HEK293 (cell line): Measurements from ENCODE around the gene NLRP8.

Source experiments
- CTCF ChIA-PET: fragments of 350-600 bp; formaldehyde crosslinking; extraction: SDS; loops from one replicate; lab custom pipeline; 2021; ENCODE audit warnings: antibody characterized with exemption; lab: Yijun Ruan, JAX
- POLR2A ChIA-PET: fragments of 300-600 bp; formaldehyde crosslinking; extraction: SDS; loops from one replicate; lab custom pipeline; 2020; ENCODE audit warnings: antibody characterized with exemption, inconsistent platforms; lab: Yijun Ruan, JAX
- H3K27ac ChIP-seq: fragments of 200-500 bp; sonication (Bioruptor generic); 2 replicates; pipeline ENCODE4 v1.5.1; 2014; ENCODE audit warnings: low read depth, low read length, control low read depth, inconsistent platforms; ENCODE audit errors: extremely low read depth
- H3K36me3 ChIP-seq, 2 experiments: fragments of 200-500 bp in 1 of 2; sonication (Bioruptor generic) in 1 of 2; 1 replicate in 1 of 2; 2 replicates in 1 of 2; pipeline ENCODE4 v1.5.1; 2014 to 2017; ENCODE audit warnings: inconsistent platforms in 2 of 2, low read length in 2 of 2; ENCODE audit not compliant: control insufficient read depth in 2 of 2, insufficient read depth in 1 of 2
- H3K4me1 ChIP-seq: fragments of 200-500 bp; sonication (Bioruptor generic); 2 replicates; pipeline ENCODE4 v1.5.1; 2014; ENCODE audit warnings: mild to moderate bottlenecking, low read length, inconsistent platforms; ENCODE audit not compliant: control insufficient read depth, insufficient read depth
- H3K4me3 ChIP-seq: 2 replicates; pipeline ENCODE4 v1.5.1; 2011; ENCODE audit warnings: low read depth, mild to moderate bottlenecking, control low read depth, low read length, moderate library complexity
- H3K9me3 ChIP-seq: fragments of 200-500 bp; sonication (Bioruptor generic); 2 replicates; pipeline ENCODE4 v1.5.1; 2014; ENCODE audit warnings: low read depth, low read length, inconsistent platforms; ENCODE audit not compliant: control insufficient read depth, insufficient read depth
- GLI2 ChIP-seq: fragments of 450-650 bp; formaldehyde crosslinking; IDR thresholded peaks from 2 replicates; pipeline ENCODE4; 2017; ENCODE audit warnings: missing biosample characterization, missing genetic modification characterization, low read depth, borderline replicate concordance
- IKZF3 ChIP-seq: fragments of 450-650 bp; IDR thresholded peaks from 2 replicates; pipeline ENCODE4 v1.5.0; 2018; ENCODE audit warnings: missing biosample characterization, mild to moderate bottlenecking, missing genetic modification characterization, moderate library complexity
- KLF10 ChIP-seq: fragments of 450-650 bp; IDR thresholded peaks from 2 replicates; pipeline ENCODE4 v1.5.1; 2018; ENCODE audit warnings: missing biosample characterization, mild to moderate bottlenecking, missing genetic modification characterization
- KLF16 ChIP-seq: fragments of 450-650 bp; formaldehyde crosslinking; IDR thresholded peaks from 2 replicates; pipeline ENCODE4 v1.5.1; 2017; ENCODE audit warnings: missing biosample characterization, missing genetic modification characterization
- KLF8 ChIP-seq: fragments of 450-650 bp; formaldehyde crosslinking; IDR thresholded peaks from 2 replicates; pipeline ENCODE4 v1.5.1; 2016; ENCODE audit warnings: missing biosample characterization, missing genetic modification characterization
- MYNN ChIP-seq: fragments of 450-650 bp; formaldehyde crosslinking; IDR thresholded peaks from 2 replicates; pipeline ENCODE4 v1.5.1; 2016; ENCODE audit warnings: missing biosample characterization, missing genetic modification characterization, borderline replicate concordance
- PRDM1 ChIP-seq: fragments of 450-650 bp; formaldehyde crosslinking; IDR thresholded peaks from 2 replicates; pipeline ENCODE4; 2016; ENCODE audit warnings: missing biosample characterization, missing genetic modification characterization
- ZBTB48 ChIP-seq: fragments of 450-650 bp; formaldehyde crosslinking; IDR thresholded peaks from 2 replicates; pipeline ENCODE4 v1.5.1; 2016; ENCODE audit warnings: missing biosample characterization, missing genetic modification characterization
- ZNF10 ChIP-seq: fragments of 450-650 bp; formaldehyde crosslinking; IDR thresholded peaks from 2 replicates; pipeline ENCODE4 v1.5.1; 2017; ENCODE audit warnings: missing biosample characterization, missing genetic modification characterization
- ZNF121 ChIP-seq: fragments of 450-650 bp; formaldehyde crosslinking; IDR thresholded peaks from 2 replicates; pipeline ENCODE4 v1.5.1; 2016; ENCODE audit warnings: missing biosample characterization, missing genetic modification characterization
- ZNF157 ChIP-seq: fragments of 450-650 bp; formaldehyde crosslinking; IDR thresholded peaks from 2 replicates; pipeline ENCODE4 v1.5.1; 2016; ENCODE audit warnings: missing biosample characterization, missing genetic modification characterization
- ZNF2 ChIP-seq: fragments of 450-650 bp; formaldehyde crosslinking; IDR thresholded peaks from 2 replicates; pipeline ENCODE4 v1.5.1; 2016; ENCODE audit warnings: missing biosample characterization, missing genetic modification characterization
- ZNF223 ChIP-seq: fragments of 450-650 bp; formaldehyde crosslinking; IDR thresholded peaks from 2 replicates; pipeline ENCODE4 v1.5.1; 2016; ENCODE audit warnings: missing biosample characterization, missing genetic modification characterization
- ZNF274 ChIP-seq, 2 experiments: fragments of 200-500 bp in 1 of 2; fragments of 450-650 bp in 1 of 2; sonication (Bioruptor generic) in 1 of 2; formaldehyde crosslinking in 1 of 2; IDR thresholded peaks; 2 replicates each; pipeline versions ENCODE4 v1.5.1 to v1.6.1; 2014 to 2016; ENCODE audit warnings: borderline replicate concordance in 1 of 2, inconsistent platforms in 1 of 2, low read length in 1 of 2, missing biosample characterization in 1 of 2, missing genetic modification characterization in 1 of 2
- ZNF292 ChIP-seq: fragments of 450-650 bp; formaldehyde crosslinking; IDR thresholded peaks from 2 replicates; pipeline ENCODE4 v1.5.1; 2016; ENCODE audit warnings: low read depth, missing biosample characterization, missing genetic modification characterization, borderline replicate concordance
- ZNF335 ChIP-seq: fragments of 450-650 bp; formaldehyde crosslinking; conservative IDR thresholded peaks from 2 replicates; pipeline ENCODE4 v1.5.1; 2016; ENCODE audit warnings: missing biosample characterization, missing genetic modification characterization
- ZNF341 ChIP-seq: fragments of 450-650 bp; formaldehyde crosslinking; IDR thresholded peaks from 2 replicates; pipeline ENCODE4; 2016; ENCODE audit warnings: low read depth, missing biosample characterization, missing genetic modification characterization
- ZNF366 ChIP-seq: fragments of 450-650 bp; formaldehyde crosslinking; conservative IDR thresholded peaks from 2 replicates; pipeline ENCODE4 v1.5.1; 2016; ENCODE audit warnings: missing biosample characterization, missing genetic modification characterization
- ZNF404 ChIP-seq: fragments of 450-650 bp; formaldehyde crosslinking; IDR thresholded peaks from 2 replicates; pipeline ENCODE4 v1.5.1; 2017; ENCODE audit warnings: missing biosample characterization, missing genetic modification characterization
- ZNF423 ChIP-seq: fragments of 450-650 bp; formaldehyde crosslinking; IDR thresholded peaks from 2 replicates; pipeline ENCODE4 v1.5.1; 2016; ENCODE audit warnings: missing biosample characterization, missing genetic modification characterization
- ZNF514 ChIP-seq: fragments of 450-650 bp; formaldehyde crosslinking; IDR thresholded peaks from 2 replicates; pipeline ENCODE4 v1.5.1; 2016; ENCODE audit warnings: missing biosample characterization, missing genetic modification characterization
- ZNF560 ChIP-seq: fragments of 450-650 bp; formaldehyde crosslinking; IDR thresholded peaks from 2 replicates; pipeline ENCODE4 v1.5.1; 2017; ENCODE audit warnings: missing biosample characterization, missing genetic modification characterization, borderline replicate concordance
- ZNF561 ChIP-seq: fragments of 450-650 bp; IDR thresholded peaks from 2 replicates; pipeline ENCODE4 v1.5.1; 2018; ENCODE audit warnings: missing biosample characterization, missing genetic modification characterization, borderline replicate concordance
- ZNF571 ChIP-seq: fragments of 450-650 bp; formaldehyde crosslinking; IDR thresholded peaks from 2 replicates; pipeline ENCODE4 v1.5.0; 2017; ENCODE audit warnings: missing biosample characterization, missing genetic modification characterization
- ZNF660 ChIP-seq: fragments of 450-650 bp; IDR thresholded peaks from 2 replicates; pipeline ENCODE4 v1.5.1; 2018; ENCODE audit warnings: missing biosample characterization, mild to moderate bottlenecking, missing genetic modification characterization
- ZNF670 ChIP-seq: fragments of 450-650 bp; formaldehyde crosslinking; IDR thresholded peaks from 2 replicates; pipeline ENCODE4 v1.5.1; 2016; ENCODE audit warnings: missing biosample characterization, missing genetic modification characterization, low read depth
- ZNF776 ChIP-seq: fragments of 450-650 bp; formaldehyde crosslinking; IDR thresholded peaks from 2 replicates; pipeline ENCODE4 v1.5.0; 2017; ENCODE audit warnings: missing biosample characterization, missing genetic modification characterization, borderline replicate concordance
- ZNF843 ChIP-seq: fragments of 450-650 bp; formaldehyde crosslinking; IDR thresholded peaks from 2 replicates; pipeline ENCODE4 v1.5.1; 2016; ENCODE audit warnings: missing biosample characterization, missing genetic modification characterization
- TF ChIP-seq, protein P1 (sequence below): fragments of 450-650 bp; formaldehyde crosslinking; IDR thresholded peaks from 2 replicates; pipeline ENCODE4 v1.5.1; 2016; ENCODE audit warnings: missing biosample characterization, missing genetic modification characterization
- TF ChIP-seq, protein P2 (sequence below): fragments of 450-650 bp; formaldehyde crosslinking; IDR thresholded peaks from 2 replicates; pipeline ENCODE4 v1.5.1; 2016; ENCODE audit warnings: missing biosample characterization, missing genetic modification characterization

Gene NLRP8

DNA sequence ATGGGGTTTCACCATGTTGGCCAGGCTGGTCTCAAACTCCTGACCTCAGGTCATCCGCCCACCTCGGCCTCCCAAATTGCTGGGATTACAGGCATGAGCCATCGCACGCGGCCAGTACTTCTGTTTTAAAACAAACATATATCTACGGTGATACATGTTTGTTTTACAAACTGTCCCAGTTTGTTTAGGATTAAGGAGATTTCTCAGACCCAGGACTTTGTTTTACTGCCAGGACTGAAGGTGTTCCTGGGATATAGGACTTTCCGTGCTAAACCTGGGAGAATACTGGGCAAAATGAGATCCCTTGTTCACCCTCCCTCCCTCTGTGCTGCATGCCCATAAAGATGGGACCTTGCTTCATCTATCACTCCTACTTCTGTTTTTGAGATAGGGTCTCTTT lies 8.8 kb downstream of the NLRP8 start (continued):
- TF ChIP-seq ZNF571 (tag by site-specific recombination) (no peak), ZNF660 (tag by site-specific recombination) (no peak), ZNF366 (tag by site-specific recombination) (no peak), ZNF292 (tag by site-specific recombination) (no peak), ZNF10 (tag by site-specific recombination) (no peak), ZNF776 (no peak), ZNF2 (tag by site-specific recombination) (no peak), ZNF335 (tag by site-specific recombination) (no peak)

DNA sequence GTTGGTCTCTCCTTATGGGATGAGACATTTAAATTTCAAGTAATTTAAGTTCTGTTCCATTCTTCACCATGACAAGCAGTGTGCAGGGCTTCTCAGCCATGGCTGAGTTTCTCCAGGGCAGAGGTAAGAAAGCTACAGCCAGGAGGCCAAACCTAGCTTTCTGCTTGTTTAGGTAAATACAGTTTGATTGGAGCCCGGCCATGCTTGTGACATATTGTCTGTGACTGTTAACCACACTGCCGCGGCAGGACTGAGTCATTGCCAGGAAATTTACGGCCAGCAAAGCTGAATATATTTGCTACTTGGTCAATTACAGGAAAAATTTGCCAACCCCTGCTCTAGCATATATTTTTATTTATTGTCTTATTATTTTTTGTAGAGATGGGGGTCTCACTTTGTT lies 10.7 kb downstream of the NLRP8 start:
- Histone ChIP-seq H3K9me3 (no peaks in the 10 kb centered on the region), H3K4me1 (no peaks in the 10 kb centered on the region)
- no peak for TF ChIP-seq ZNF560 (tag by site-specific recombination)
- TF ChIP-seq ZBTB48 = no peak
- TF ChIP-seq GLI2 (tag by site-specific recombination) = no peak
- TF ChIP-seq, all 188 proteins: peak for 0
- no peak overlapping the region for H3K27ac ChIP-seq
- H3K36me3 ChIP-seq = no peaks in the 10 kb centered on the region
- ChIA-PET POLR2A (no interaction called here), CTCF (no interaction called here)
- no peak overlapping the region for H3K4me3 ChIP-seq

DNA sequence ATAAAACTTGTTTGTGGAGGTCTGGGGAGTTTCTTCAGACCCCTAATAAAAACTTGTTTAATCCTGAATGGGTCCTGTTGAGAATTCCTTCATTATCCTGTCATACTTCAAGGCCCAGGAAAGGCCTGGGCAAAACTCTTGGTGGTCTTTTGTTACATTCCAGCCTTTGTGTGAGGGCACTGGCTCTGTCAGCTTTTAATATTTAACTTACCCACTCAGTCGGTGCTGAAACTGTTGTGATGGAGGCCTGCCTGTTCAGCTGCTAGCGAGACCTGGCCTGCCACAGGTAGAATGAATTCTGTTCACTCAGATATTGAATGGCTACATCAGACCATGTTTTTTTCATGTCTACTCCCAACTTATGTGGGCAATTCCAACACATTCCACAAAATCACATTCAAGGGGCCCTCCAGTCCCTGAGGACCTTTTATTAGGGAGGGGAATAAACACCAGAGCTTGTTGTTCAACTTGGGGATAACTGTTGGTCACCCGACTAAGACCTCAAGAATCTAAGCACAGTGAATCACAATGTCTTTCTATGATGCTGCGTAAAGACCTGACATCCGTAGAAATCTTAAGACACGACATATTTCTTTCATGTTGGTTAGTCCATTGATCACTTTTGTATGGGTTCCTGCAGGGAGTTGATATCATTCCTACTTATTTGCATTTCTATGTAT lies 12.5 kb downstream of the NLRP8 start:
- TF ChIP-seq KLF10 (no peak), ZNF292 (tag by site-specific recombination) (no peak), ZNF121 (tag by site-specific recombination) (no peak), ZNF423 (tag by site-specific recombination) (no peak), ZNF404 (tag by site-specific recombination) (no peak), ZNF514 (tag by site-specific recombination) (no peak)
- TF ChIP-seq, protein P1, sequence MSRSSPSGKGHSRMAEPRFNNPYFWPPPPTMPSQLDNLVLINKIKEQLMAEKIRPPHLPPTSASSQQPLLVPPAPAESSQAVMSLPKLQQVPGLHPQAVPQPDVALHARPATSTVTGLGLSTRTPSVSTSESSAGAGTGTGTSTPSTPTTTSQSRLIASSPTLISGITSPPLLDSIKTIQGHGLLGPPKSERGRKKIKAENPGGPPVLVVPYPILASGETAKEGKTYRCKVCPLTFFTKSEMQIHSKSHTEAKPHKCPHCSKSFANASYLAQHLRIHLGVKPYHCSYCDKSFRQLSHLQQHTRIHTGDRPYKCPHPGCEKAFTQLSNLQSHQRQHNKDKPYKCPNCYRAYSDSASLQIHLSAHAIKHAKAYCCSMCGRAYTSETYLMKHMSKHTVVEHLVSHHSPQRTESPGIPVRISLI (tag by site-specific recombination) = no peak
- CTCF ChIA-PET = no interaction called here
- no peaks in the 10 kb centered on the region for H3K4me1 ChIP-seq
- POLR2A ChIA-PET = no interaction called here
- no peaks in the 10 kb centered on the region for H3K36me3 ChIP-seq
- H3K4me3 ChIP-seq = no peak overlapping the region
- H3K27ac ChIP-seq = no peak overlapping the region
- no peaks in the 10 kb centered on the region for H3K9me3 ChIP-seq

DNA sequence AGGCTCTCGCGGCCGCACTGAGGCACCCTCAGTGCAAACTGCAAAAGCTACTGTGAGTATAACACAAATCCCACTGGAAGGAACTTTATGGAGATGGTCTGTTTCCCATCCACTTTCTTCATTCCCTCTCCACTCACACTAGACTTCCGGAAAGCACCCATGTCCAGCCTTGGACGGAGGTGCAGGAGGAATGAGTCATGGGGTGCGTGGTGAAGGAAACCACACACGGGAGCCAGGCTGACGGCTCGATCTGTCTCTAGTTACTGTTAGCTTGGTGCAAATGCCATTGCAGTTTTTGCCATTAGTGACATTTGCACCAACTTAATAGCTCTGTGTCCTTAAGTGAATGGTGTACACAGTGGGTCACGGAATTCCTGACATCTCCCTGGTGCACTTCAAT lies 14.6 kb downstream of the NLRP8 start:
- H3K27ac ChIP-seq = no peak overlapping the region
- H3K9me3 ChIP-seq = no peaks in the 10 kb centered on the region
- no peaks in the 10 kb centered on the region for H3K36me3 ChIP-seq
- H3K4me1 ChIP-seq = no peaks in the 10 kb centered on the region
- ChIA-PET POLR2A (no interaction called here), CTCF (interaction anchor here (0.6 to 0.7 kb wide), 2 partner anchors 308 to 397 kb away, joined by 3 read pairs; no protein-coding TSS in a partner anchor)
- H3K4me3 ChIP-seq = no peak overlapping the region
- TF ChIP-seq, protein P2, sequence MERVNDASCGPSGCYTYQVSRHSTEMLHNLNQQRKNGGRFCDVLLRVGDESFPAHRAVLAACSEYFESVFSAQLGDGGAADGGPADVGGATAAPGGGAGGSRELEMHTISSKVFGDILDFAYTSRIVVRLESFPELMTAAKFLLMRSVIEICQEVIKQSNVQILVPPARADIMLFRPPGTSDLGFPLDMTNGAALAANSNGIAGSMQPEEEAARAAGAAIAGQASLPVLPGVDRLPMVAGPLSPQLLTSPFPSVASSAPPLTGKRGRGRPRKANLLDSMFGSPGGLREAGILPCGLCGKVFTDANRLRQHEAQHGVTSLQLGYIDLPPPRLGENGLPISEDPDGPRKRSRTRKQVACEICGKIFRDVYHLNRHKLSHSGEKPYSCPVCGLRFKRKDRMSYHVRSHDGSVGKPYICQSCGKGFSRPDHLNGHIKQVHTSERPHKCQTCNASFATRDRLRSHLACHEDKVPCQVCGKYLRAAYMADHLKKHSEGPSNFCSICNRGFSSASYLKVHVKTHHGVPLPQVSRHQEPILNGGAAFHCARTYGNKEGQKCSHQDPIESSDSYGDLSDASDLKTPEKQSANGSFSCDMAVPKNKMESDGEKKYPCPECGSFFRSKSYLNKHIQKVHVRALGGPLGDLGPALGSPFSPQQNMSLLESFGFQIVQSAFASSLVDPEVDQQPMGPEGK = no peak
- no peak for TF ChIP-seq MYNN (tag by site-specific recombination)
- TF ChIP-seq PRDM1 (tag by site-specific recombination) = no peak
- TF ChIP-seq ZNF274 (IDR thresholded peaks at IDR 0.05; ENCODE audit: low read length) = no peak
- TF ChIP-seq ZNF274 (tag by site-specific recombination; IDR thresholded peaks at IDR 0.05; ENCODE audit: borderline replicate concordance) = no peak
- no peak for TF ChIP-seq KLF8
- TF ChIP-seq IKZF3 (tag by site-specific recombination) = no peak
- TF ChIP-seq ZNF670 (tag by site-specific recombination) = no peak
- no peak for TF ChIP-seq ZNF223 (tag by site-specific recombination)
- TF ChIP-seq KLF16 (tag by site-specific recombination) = no peak
- TF ChIP-seq ZNF561 = no peak
- no peak for TF ChIP-seq ZNF843 (tag by site-specific recombination)
- TF ChIP-seq ZNF341 = no peak
- no peak for TF ChIP-seq ZNF157 (tag by site-specific recombination)
